Small intestine (tissue), 7 donors: ENCODE data around the gene ZNF260. TPM values are rescaled to one million over a fixed set of nuclear protein-coding genes. Genes with fewer than 3 reads are reported as not detected.
A peak's percentile ranks its signal among the peaks of the same experiment; 100 is the strongest.

Source experiments
- DNase-seq, 2 donors: peaks; one replicate each; pipeline versions ENCODE4 v3.0.0 to v3.0.0-alpha.2; 2013
- FAIRE-seq: peaks from 2 replicates; lab custom pipeline; 2012; peaks lifted over from hg19 to GRCh38; lab: Jason Lieb, UNC
- H3K27ac ChIP-seq, 3 donors: one replicate each; pipeline ENCODE4 v1.5.1; 2013; ENCODE audit warnings: low read length in 2 of 3, mild to moderate bottlenecking in 2 of 3, control low read depth in 1 of 3, inconsistent platforms in 1 of 3, low read depth in 1 of 3, moderate library complexity in 1 of 3
- H3K27me3 ChIP-seq, 3 donors: one replicate each; pipeline ENCODE4 v1.6.1; 2013; ENCODE audit warnings: low read length in 3 of 3, inconsistent platforms in 1 of 3; ENCODE audit not compliant: control insufficient read depth in 3 of 3, insufficient read depth in 3 of 3
- H3K36me3 ChIP-seq, 3 donors: one replicate each; pipeline ENCODE4 v1.6.1; 2013; ENCODE audit warnings: low read length in 3 of 3, inconsistent platforms in 1 of 3, low read depth in 1 of 3, mild to moderate bottlenecking in 1 of 3, moderate library complexity in 1 of 3; ENCODE audit not compliant: control insufficient read depth in 3 of 3, insufficient read depth in 2 of 3
- H3K4me1 ChIP-seq, 3 donors: one replicate each; pipeline ENCODE4 v1.6.1; 2013; ENCODE audit warnings: low read length in 2 of 3, inconsistent platforms in 1 of 3, low read depth in 1 of 3, mild to moderate bottlenecking in 1 of 3, moderate library complexity in 1 of 3; ENCODE audit not compliant: control insufficient read depth in 3 of 3, insufficient read depth in 2 of 3
- H3K4me3 ChIP-seq, 3 donors: one replicate each; pipeline ENCODE4 v1.5.1; 2013; ENCODE audit warnings: low read length in 3 of 3, control low read depth in 1 of 3, inconsistent platforms in 1 of 3, low read depth in 1 of 3, mild to moderate bottlenecking in 1 of 3, moderate library complexity in 1 of 3
- H3K9me3 ChIP-seq, 2 donors: one replicate each; pipeline ENCODE4 v1.6.1; 2013; ENCODE audit warnings: low read depth in 1 of 2, low read length in 1 of 2; ENCODE audit not compliant: control insufficient read depth in 2 of 2, insufficient read depth in 1 of 2
- WGBS, 3 donors: extraction: QIAGEN DNeasy Blood & Tissue Kit; methylation state at CpG; one replicate each; pipeline ENCODE4 v1.1.7; 2013; 5-methylcytosine and 5-hydroxymethylcytosine counted together
- polyA plus RNA-seq, 4 donors: library from polyadenylated mRNA; stranded (reverse) in 3 of 4; unstranded in 1 of 4; fragments of 200-250 nt in 3 of 4; fragments of 120-200 nt in 1 of 4; gene quantifications; one replicate each; pipeline versions ENCODE4 v1.2.1 to v1.2.3, GENCODE V29; 2013
- donor health status: healthy with polysubstance abuse.
- donor health status: control.
- donor health status: control.
- donor health status: Bipolar disorder and iron deficiency.
- donor health status: healthy.

ZNF260 gene
- polyA plus RNA-seq, 4 donors, result 2.0 to 14.4 (median 2.8) TPM

GRCh38 chr19:36564391-36564790 is 36.3 kb upstream of the ZNF260 start:
- peaks cover 12 to 22% (median 15%) of the 10 kb centered on the region in 3 donors for H3K36me3 ChIP-seq
- no peak overlapping the region for H3K27ac ChIP-seq
- no peaks in the 10 kb centered on the region for H3K27me3 ChIP-seq
- no peak for DNase-seq
- peaks cover 11 to 55% of the 10 kb centered on the region in 2 donors for H3K9me3 ChIP-seq
- no peak for FAIRE-seq
- H3K4me1 ChIP-seq, result no peaks in the 10 kb centered on the region
- 80 to 96% (median 95%) methylated on average over 1 of the region's 1 CpG for WGBS, 3 donors
- H3K4me3 ChIP-seq, result no peak overlapping the region

- Histone ChIP-seq H3K9me3 (peaks cover 3 to 32% of the 10 kb centered on the region in 2 donors), H3K4me3 (no peak overlapping the region), H3K4me1 (no peaks in the 10 kb centered on the region), H3K27ac (no peak overlapping the region), H3K36me3 (peaks cover 11 to 18% (median 16%) of the 10 kb centered on the region in 3 donors), H3K27me3 (no peaks in the 10 kb centered on the region)
- DNase-seq (peak in 1 of 2 donors; percentile 31), FAIRE-seq (no peak)
- 96 to 98% (median 97%) methylated on average over 5 of the region's 5 CpGs for WGBS, 3 donors
Observed at GRCh38 chr19:36547001-36547732, 19.1 kb upstream of the ZNF260 start.

GRCh38 chr19:36528921-36529518 is 949 bp upstream of the ZNF260 start:
- WGBS, 3 donors, result 11 to 17% (median 17%) methylated on average over 12 of the region's 12 CpGs
- DNase-seq (no peak), FAIRE-seq (no peak)
- no peaks in the 10 kb centered on the region for H3K27me3 ChIP-seq
- H3K36me3 ChIP-seq, result peaks cover 4 to 9% (median 7%) of the 10 kb centered on the region in 3 donors
- H3K27ac ChIP-seq, result peak overlapping the region; percentile 76 to 94 (median 88)
- peaks cover 0 to 4% (median 3%) of the 10 kb centered on the region in 3 donors for H3K4me1 ChIP-seq
- H3K9me3 ChIP-seq, result peaks cover 0 to 35% of the 10 kb centered on the region in 2 donors
- H3K4me3 ChIP-seq, result peak overlapping the region; percentile 46 to 85 (median 83)

- Histone ChIP-seq H3K4me1 (peaks cover 0 to 4% (median 3%) of the 10 kb centered on the region in 3 donors), H3K9me3 (peaks cover 0 to 36% of the 10 kb centered on the region in 2 donors), H3K36me3 (peaks cover 4 to 7% (median 7%) of the 10 kb centered on the region in 3 donors), H3K4me3 (peak overlapping the region; percentile 46 to 85 (median 83)), H3K27me3 (no peaks in the 10 kb centered on the region), H3K27ac (peak overlapping the region; percentile 88 to 94 (median 90))
- DNase-seq, result no peak
- FAIRE-seq, result no peak
- 0 to 2% (median 1%) methylated on average over 13 of the region's 13 CpGs for WGBS, 3 donors
Observed at GRCh38 chr19:36527873-36528193, 238 bp downstream of the ZNF260 start.

- Histone ChIP-seq H3K36me3 (peaks cover 4 to 10% (median 7%) of the 10 kb centered on the region in 3 donors), H3K27me3 (no peaks in the 10 kb centered on the region), H3K4me3 (peak overlapping the region in 2 of 3 donors; percentile 83 to 85), H3K4me1 (peaks cover 0 to 4% (median 3%) of the 10 kb centered on the region in 3 donors), H3K27ac (peak overlapping the region in 1 of 3 donors; percentile 94), H3K9me3 (peaks cover 0 to 35% of the 10 kb centered on the region in 2 donors)
- FAIRE-seq (no peak), DNase-seq (peak; percentile 1 to 37)
- WGBS, 3 donors, result 12 to 29% (median 13%) methylated on average over 5 of the region's 5 CpGs
Observed at GRCh38 chr19:36527341-36527740, 730 bp downstream of the ZNF260 start.

GRCh38 chr19:36526581-36526980 is 1.5 kb downstream of the ZNF260 start:
- WGBS, 3 donors, result 78 to 89% (median 88%) methylated on average over 5 of the region's 5 CpGs
- Histone ChIP-seq H3K4me1 (peaks cover 0 to 4% (median 3%) of the 10 kb centered on the region in 3 donors), H3K27me3 (no peaks in the 10 kb centered on the region), H3K27ac (no peak overlapping the region), H3K36me3 (peaks cover 4 to 12% (median 7%) of the 10 kb centered on the region in 3 donors), H3K9me3 (peaks cover 0 to 34% of the 10 kb centered on the region in 2 donors), H3K4me3 (no peak overlapping the region)
- FAIRE-seq, result no peak
- DNase-seq, result no peak

GRCh38 chr19:36524617-36525016 is 3.5 kb downstream of the ZNF260 start:
- no peak overlapping the region for H3K27ac ChIP-seq
- 87 to 99% (median 92%) methylated on average over 4 of the region's 4 CpGs for WGBS, 3 donors
- DNase-seq (no peak), FAIRE-seq (no peak)
- H3K4me3 ChIP-seq, result no peak overlapping the region
- peaks cover 0 to 45% of the 10 kb centered on the region in 2 donors for H3K9me3 ChIP-seq
- peaks cover 0 to 4% (median 3%) of the 10 kb centered on the region in 3 donors for H3K4me1 ChIP-seq
- no peaks in the 10 kb centered on the region for H3K27me3 ChIP-seq
- H3K36me3 ChIP-seq, result peaks cover 4 to 14% (median 10%) of the 10 kb centered on the region in 3 donors

DNA sequence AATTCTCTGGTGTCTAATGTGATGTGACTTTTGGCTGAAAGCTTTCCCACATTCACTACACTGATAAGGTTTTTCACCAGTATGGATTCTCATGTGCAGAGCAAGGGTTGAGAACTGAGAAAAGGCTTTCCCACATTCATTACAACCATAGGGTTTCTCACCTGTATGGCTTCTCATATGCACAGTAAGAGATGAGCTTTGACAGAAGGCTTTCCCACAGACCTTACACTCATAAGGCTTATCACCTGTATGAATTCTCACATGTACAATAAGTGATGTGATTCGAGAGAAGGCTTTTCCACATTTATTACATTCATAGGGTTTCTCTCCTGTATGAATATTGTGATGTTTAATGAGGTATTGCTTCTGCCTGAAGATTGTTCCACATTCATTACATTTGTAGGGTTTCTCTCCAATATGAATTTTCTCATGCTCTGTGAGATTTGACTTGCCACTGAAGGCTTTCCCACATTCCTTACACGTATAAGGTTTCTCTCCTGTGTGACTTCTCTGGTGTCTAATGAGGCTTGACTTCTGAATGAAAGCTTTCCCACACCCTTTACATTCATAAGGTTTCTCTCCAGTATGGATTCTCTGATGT is 14.0 kb downstream of the ZNF260 start:
- Histone ChIP-seq H3K27me3 (no peaks in the 10 kb centered on the region), H3K4me3 (no peak overlapping the region), H3K9me3 (peaks cover under 1 to 54% of the 10 kb centered on the region in 2 donors), H3K27ac (no peak overlapping the region), H3K4me1 (no peaks in the 10 kb centered on the region), H3K36me3 (peaks cover 15 to 21% (median 20%) of the 10 kb centered on the region in 3 donors)
- FAIRE-seq (no peak), DNase-seq (no peak)
- 98 to 100% (median 98%) methylated on average over 2 of the region's 2 CpGs for WGBS, 3 donors
